GM12864 (cell line): ENCODE results near the gene LCP2.

ENCODE experiments used
- DNase-seq: peaks from one replicate; pipeline ENCODE4 v3.0.0-alpha.2; 2011; ENCODE audit warnings: low read depth
- H3K4me3 ChIP-seq: 2 replicates; pipeline ENCODE4 v1.5.1; 2011; ENCODE audit warnings: mild to moderate bottlenecking, low read depth, low read length, control low read depth
- TF ChIP-seq, protein P1 (sequence below): IDR thresholded peaks from 2 replicates; pipeline ENCODE4 v1.5.1; 2011; ENCODE audit warnings: low read depth, mild to moderate bottlenecking, moderate library complexity, low read length, control low read depth, inconsistent platforms; ENCODE audit errors: missing control alignments

The LCP2 gene

DNA sequence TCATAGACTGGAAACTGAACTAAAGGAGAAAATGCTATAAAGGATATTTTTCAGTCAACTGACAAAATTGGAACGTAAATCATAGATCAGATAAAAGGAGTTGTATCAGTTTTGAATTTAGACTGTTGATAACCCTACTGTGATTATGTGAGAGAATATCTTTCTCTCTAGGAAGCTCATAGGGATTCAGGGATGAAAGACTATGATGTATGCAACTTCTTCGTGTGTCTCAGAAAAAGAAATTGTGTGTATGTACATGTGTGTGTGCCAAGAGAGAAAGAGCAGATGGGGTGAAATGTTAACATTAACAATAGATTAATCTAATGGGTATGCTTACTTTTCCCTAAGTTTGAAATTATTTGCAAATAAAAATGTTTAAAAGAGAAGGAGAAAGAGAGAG is 95.5 kb downstream of the LCP2 start:
- TF ChIP-seq, protein P1, sequence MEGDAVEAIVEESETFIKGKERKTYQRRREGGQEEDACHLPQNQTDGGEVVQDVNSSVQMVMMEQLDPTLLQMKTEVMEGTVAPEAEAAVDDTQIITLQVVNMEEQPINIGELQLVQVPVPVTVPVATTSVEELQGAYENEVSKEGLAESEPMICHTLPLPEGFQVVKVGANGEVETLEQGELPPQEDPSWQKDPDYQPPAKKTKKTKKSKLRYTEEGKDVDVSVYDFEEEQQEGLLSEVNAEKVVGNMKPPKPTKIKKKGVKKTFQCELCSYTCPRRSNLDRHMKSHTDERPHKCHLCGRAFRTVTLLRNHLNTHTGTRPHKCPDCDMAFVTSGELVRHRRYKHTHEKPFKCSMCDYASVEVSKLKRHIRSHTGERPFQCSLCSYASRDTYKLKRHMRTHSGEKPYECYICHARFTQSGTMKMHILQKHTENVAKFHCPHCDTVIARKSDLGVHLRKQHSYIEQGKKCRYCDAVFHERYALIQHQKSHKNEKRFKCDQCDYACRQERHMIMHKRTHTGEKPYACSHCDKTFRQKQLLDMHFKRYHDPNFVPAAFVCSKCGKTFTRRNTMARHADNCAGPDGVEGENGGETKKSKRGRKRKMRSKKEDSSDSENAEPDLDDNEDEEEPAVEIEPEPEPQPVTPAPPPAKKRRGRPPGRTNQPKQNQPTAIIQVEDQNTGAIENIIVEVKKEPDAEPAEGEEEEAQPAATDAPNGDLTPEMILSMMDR, result no peak
- H3K4me3 ChIP-seq, result no peak overlapping the region
- DNase-seq, result no peak

DNA sequence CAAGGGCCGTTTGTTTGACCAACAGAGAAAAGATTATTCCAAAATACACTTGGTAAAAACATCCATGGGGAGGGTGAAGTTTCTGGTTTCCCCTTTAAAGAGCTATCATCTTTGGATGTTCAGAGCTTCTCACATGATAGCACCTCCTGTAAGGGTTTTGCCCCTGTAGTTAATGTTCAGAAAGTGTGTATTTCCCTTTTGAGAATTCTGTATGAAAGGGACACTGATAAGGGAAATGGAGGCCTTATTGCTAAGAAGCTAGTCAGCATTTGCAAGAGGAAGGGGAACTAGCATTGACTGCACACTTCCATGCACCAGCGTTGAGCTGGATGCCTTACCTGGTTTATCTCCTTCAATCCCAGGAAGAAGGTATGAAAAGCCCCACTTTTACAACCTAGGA is 96.3 kb downstream of the LCP2 start:
- no peak overlapping the region for H3K4me3 ChIP-seq
- TF ChIP-seq, protein P1, result no peak
- DNase-seq, result no peak

DNA sequence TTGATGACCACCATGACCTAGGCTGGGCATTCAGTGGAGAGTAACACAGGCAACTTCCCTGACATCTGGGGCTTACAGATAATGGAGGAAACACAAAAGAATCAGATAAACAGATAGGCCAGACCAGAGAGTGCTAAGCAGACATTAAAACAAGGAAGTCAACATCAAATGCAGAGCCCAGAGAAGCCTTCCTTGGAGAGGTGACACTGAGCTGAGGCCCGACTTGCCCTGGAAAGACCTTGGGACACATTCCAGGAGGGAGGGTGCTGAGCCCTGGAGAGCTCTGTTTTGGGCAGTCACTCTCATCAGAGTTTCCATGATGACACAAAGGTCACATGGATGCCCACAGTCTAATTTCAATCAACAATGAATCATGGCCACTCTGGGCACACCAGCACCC is 96.7 kb downstream of the LCP2 start:
- no peak for DNase-seq
- H3K4me3 ChIP-seq, result no peak overlapping the region
- TF ChIP-seq, protein P1, result no peak
